Upper lobe of right lung (tissue), 1 donor: ENCODE data around the gene AMMECR1. TPM values are rescaled to one million over a fixed set of nuclear protein-coding genes. Genes with fewer than 3 reads are reported as not detected.

ENCODE experiments used
- ATAC-seq: fragments of 200-7000 bp; cut with Tn5 transposase; one replicate; pipeline ENCODE4 v1.9.1; 2020; ENCODE audit warnings: mild to moderate bottlenecking, moderate library complexity
- DNase-seq: peaks from one replicate; pipeline ENCODE4 v3.0.0-alpha.2; 2020
- H3K27ac ChIP-seq: fragments of 200-600 bp; one replicate; pipeline ENCODE4 v1.8.0; 2022
- H3K27me3 ChIP-seq: fragments of 200-600 bp; one replicate; pipeline ENCODE4 v1.8.0; 2022; ENCODE audit warnings: mild to moderate bottlenecking
- H3K36me3 ChIP-seq: fragments of 200-600 bp; one replicate; pipeline ENCODE4 v1.8.0; 2022
- H3K4me1 ChIP-seq: fragments of 200-600 bp; one replicate; pipeline ENCODE4 v1.8.0; 2022
- H3K4me3 ChIP-seq: fragments of 200-600 bp; one replicate; pipeline ENCODE4 v1.8.0; 2022; ENCODE audit warnings: mild to moderate bottlenecking
- H3K9me3 ChIP-seq: fragments of 200-600 bp; one replicate; pipeline ENCODE4 v1.8.0; 2022
- intact Hi-C: fragments of 100-400 bp; cut with DNase I; formaldehyde crosslinking; loops from one replicate; pipeline ENCODE4 v1.11.0; 2022
- total RNA-seq: library from RNA; stranded (reverse); fragmentation: NEBNext Ultra II Directional; extraction: Animal tissue kit (Norgen Biotek cat#: 25700); gene quantifications from one replicate; pipeline ENCODE4 v1.2.1, GENCODE V29; 2021
- TF ChIP-seq, protein P1 (sequence below): fragments of 200-600 bp; IDR thresholded peaks from one replicate; pipeline ENCODE4 v1.8.0; 2022; ENCODE audit warnings: antibody characterized with exemption
- donor health status: DM: no; HTN: yes; CAD: no; lungs with severe emphysema.

The AMMECR1 gene
- total RNA-seq, 1 donor from 2014 or later, result 6.1 TPM

- Histone ChIP-seq H3K4me1 (no peaks in the 10 kb centered on the region), H3K27me3 (no peaks in the 10 kb centered on the region), H3K27ac (no peak overlapping the region), H3K9me3 (no peaks in the 10 kb centered on the region), H3K4me3 (no peak overlapping the region), H3K36me3 (no peaks in the 10 kb centered on the region)
- DNase-seq (no peak), ATAC-seq (no peak)
- TF ChIP-seq, protein P1, sequence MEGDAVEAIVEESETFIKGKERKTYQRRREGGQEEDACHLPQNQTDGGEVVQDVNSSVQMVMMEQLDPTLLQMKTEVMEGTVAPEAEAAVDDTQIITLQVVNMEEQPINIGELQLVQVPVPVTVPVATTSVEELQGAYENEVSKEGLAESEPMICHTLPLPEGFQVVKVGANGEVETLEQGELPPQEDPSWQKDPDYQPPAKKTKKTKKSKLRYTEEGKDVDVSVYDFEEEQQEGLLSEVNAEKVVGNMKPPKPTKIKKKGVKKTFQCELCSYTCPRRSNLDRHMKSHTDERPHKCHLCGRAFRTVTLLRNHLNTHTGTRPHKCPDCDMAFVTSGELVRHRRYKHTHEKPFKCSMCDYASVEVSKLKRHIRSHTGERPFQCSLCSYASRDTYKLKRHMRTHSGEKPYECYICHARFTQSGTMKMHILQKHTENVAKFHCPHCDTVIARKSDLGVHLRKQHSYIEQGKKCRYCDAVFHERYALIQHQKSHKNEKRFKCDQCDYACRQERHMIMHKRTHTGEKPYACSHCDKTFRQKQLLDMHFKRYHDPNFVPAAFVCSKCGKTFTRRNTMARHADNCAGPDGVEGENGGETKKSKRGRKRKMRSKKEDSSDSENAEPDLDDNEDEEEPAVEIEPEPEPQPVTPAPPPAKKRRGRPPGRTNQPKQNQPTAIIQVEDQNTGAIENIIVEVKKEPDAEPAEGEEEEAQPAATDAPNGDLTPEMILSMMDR, result no peak
- intact Hi-C loops, result no loop called here
These were observed 92.8 kb downstream of the AMMECR1 start for GRCh38 chrX:110224926-110225617.

- Histone ChIP-seq H3K9me3 (no peaks in the 10 kb centered on the region), H3K4me1 (no peaks in the 10 kb centered on the region), H3K27me3 (no peaks in the 10 kb centered on the region), H3K4me3 (no peak overlapping the region), H3K27ac (no peak overlapping the region), H3K36me3 (no peaks in the 10 kb centered on the region)
- TF ChIP-seq, protein P1, result no peak
- DNase-seq (no peak), ATAC-seq (no peak)
- intact Hi-C loops, result no loop called here
These were observed 95.2 kb downstream of the AMMECR1 start for GRCh38 chrX:110222497-110223257.

GRCh38 chrX:110219920-110220319 is 98.0 kb downstream of the AMMECR1 start:
- TF ChIP-seq, protein P1, result no peak
- no peak overlapping the region for H3K4me3 ChIP-seq
- intact Hi-C loops, result no loop called here
- DNase-seq, result no peak
- H3K36me3 ChIP-seq, result no peaks in the 10 kb centered on the region
- H3K9me3 ChIP-seq, result no peaks in the 10 kb centered on the region
- no peak overlapping the region for H3K27ac ChIP-seq
- no peaks in the 10 kb centered on the region for H3K4me1 ChIP-seq
- ATAC-seq, result no peak
- H3K27me3 ChIP-seq, result no peaks in the 10 kb centered on the region

DNA sequence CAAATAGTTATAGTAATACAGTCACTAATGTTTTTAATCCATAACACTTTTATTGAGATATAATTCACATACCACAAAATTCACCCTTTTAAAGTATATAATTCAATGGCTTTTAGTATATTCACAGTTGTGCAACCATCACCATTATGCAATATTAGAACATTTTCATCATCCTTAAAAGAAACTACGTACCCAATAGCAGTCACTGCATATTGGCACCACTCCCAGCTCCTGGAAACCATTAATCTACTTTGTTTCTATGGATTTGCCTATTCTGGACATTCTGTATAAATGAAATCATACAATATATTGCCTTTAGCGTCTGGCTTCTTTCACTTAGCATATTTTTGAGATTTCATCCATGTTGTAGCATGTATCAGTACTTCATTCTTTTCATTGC is 99.3 kb downstream of the AMMECR1 start:
- Histone ChIP-seq H3K9me3 (no peaks in the 10 kb centered on the region), H3K4me3 (no peak overlapping the region), H3K27me3 (no peaks in the 10 kb centered on the region), H3K27ac (no peak overlapping the region), H3K36me3 (no peaks in the 10 kb centered on the region), H3K4me1 (no peaks in the 10 kb centered on the region)
- TF ChIP-seq, protein P1, result no peak
- ATAC-seq, result no peak
- DNase-seq, result no peak
- intact Hi-C loops, result no loop called here

DNA sequence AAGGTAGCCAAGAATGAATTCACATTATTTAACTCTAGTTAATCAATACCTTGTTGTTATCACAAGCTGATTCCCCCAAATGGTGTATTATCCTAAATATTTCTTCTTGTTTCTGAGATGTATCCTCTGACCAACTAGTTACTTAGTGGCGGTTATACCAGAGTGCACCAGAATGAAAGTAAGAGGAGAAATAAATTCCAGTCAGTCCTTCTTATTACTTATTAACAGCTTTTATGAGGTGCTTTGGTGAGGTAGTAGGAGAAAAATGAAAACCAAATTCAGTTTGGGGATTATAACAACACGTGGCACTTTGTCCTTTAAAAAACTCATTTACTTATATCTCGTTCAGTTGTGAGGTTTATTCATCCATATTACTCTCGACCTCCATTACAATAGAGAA is 101.9 kb downstream of the AMMECR1 start:
- no peaks in the 10 kb centered on the region for H3K36me3 ChIP-seq
- H3K9me3 ChIP-seq, result no peaks in the 10 kb centered on the region
- intact Hi-C loops, result no loop called here
- H3K27me3 ChIP-seq, result no peaks in the 10 kb centered on the region
- H3K4me3 ChIP-seq, result no peak overlapping the region
- no peaks in the 10 kb centered on the region for H3K4me1 ChIP-seq
- ATAC-seq (no peak), DNase-seq (no peak)
- TF ChIP-seq, protein P1, result no peak
- H3K27ac ChIP-seq, result no peak overlapping the region
